ENCODE results near the gene TAC3. TPM values are rescaled to one million over a fixed set of nuclear protein-coding genes. Genes with fewer than 3 reads are reported as not detected.
A peak's percentile ranks its signal among the peaks of the same experiment; 100 is the strongest.

The TAC3 gene
- total RNA-seq, 3 donors from 2014 or later, result 0.81 to 2.0 (median 1.8) TPM

GRCh38 chr12:56995201-56995929, 21.0 kb downstream of the TAC3 start:
- no peaks in the 10 kb centered on the region for H3K4me1 ChIP-seq (ENCODE audit: low read depth)
- DNase-seq (no peak), ATAC-seq (no peak)
- no peaks in the 10 kb centered on the region for H3K9me3 ChIP-seq
- no peaks in the 10 kb centered on the region for H3K36me3 ChIP-seq (ENCODE audit: low read depth)
- TF ChIP-seq CTCF (IDR thresholded peaks at IDR 0.05), result no peak
- H3K4me3 ChIP-seq, result no peak overlapping the region
- intact Hi-C loops (cut with DNase I, micrococcal nuclease), result no loop called here

GRCh38 chr12:56994231-56994746, 22.0 kb downstream of the TAC3 start:
- DNase-seq, result no peak
- intact Hi-C loops (cut with DNase I, micrococcal nuclease), result no loop called here
- H3K4me1 ChIP-seq (ENCODE audit: low read depth), result no peaks in the 10 kb centered on the region
- no peaks in the 10 kb centered on the region for H3K9me3 ChIP-seq
- H3K4me3 ChIP-seq, result no peak overlapping the region
- no peak for ATAC-seq
- no peaks in the 10 kb centered on the region for H3K36me3 ChIP-seq (ENCODE audit: low read depth)
- TF ChIP-seq CTCF (IDR thresholded peaks at IDR 0.05), result no peak

- no peaks in the 10 kb centered on the region for H3K4me1 ChIP-seq (ENCODE audit: low read depth)
- no peak for TF ChIP-seq CTCF (IDR thresholded peaks at IDR 0.05)
Observed at GRCh38 chr12:56993346-56993745, 23.0 kb downstream of the TAC3 start.

GRCh38 chr12:56991319-56992246, 24.7 kb downstream of the TAC3 start:
- DNase-seq (peak in 1 of 3 donors; percentile 52), ATAC-seq (peak; percentile 53)
- TF ChIP-seq CTCF (IDR thresholded peaks at IDR 0.05), result no peak
- no peaks in the 10 kb centered on the region for H3K9me3 ChIP-seq
- H3K36me3 ChIP-seq (ENCODE audit: low read depth), result no peaks in the 10 kb centered on the region
- H3K4me3 ChIP-seq, result no peak overlapping the region
- H3K4me1 ChIP-seq (ENCODE audit: low read depth), result no peaks in the 10 kb centered on the region
- intact Hi-C loops (cut with DNase I, micrococcal nuclease), result no loop called here

More at GRCh38 chr12:56993346-56993745, 23.0 kb downstream of the TAC3 start:
- Histone ChIP-seq H3K4me3 (no peak overlapping the region), H3K9me3 (no peaks in the 10 kb centered on the region), H3K36me3 (ENCODE audit: low read depth) (no peaks in the 10 kb centered on the region)
- DNase-seq (no peak), ATAC-seq (no peak)
- intact Hi-C loops (cut with DNase I, micrococcal nuclease), result no loop called here

GRCh38 chr12:56990648-56991318, 25.5 kb downstream of the TAC3 start:
- TF ChIP-seq CTCF (IDR thresholded peaks at IDR 0.05), result no peak
- no peak overlapping the region for H3K4me3 ChIP-seq
- DNase-seq, result no peak
- H3K4me1 ChIP-seq (ENCODE audit: low read depth), result no peaks in the 10 kb centered on the region
- intact Hi-C loops (cut with DNase I, micrococcal nuclease), result no loop called here
- no peaks in the 10 kb centered on the region for H3K36me3 ChIP-seq (ENCODE audit: low read depth)
- ATAC-seq, result no peak
- no peaks in the 10 kb centered on the region for H3K9me3 ChIP-seq
